ENCODE data around the gene CHST9. TPM values are rescaled to one million over a fixed set of nuclear protein-coding genes. Genes with fewer than 3 reads are reported as not detected.
A peak's percentile ranks its signal among the peaks of the same experiment; 100 is the strongest.

The CHST9 gene
- total RNA-seq, 4 donors from 2014 or later, result 0.21 to 0.98 (median 0.26) TPM

- Histone ChIP-seq H3K4me1 (peaks cover 0 to 10% (median 0%) of the 10 kb centered on the region in 4 donors), H3K36me3 (no peaks in the 10 kb centered on the region), H3K9me3 (no peaks in the 10 kb centered on the region), H3K27ac (no peak overlapping the region), H3K27me3 (peaks cover 0 to 28% of the 10 kb centered on the region in 2 donors), H3K4me3 (no peak overlapping the region)
- TF ChIP-seq POLR2A (IDR thresholded peaks at IDR 0.05) (no peak), EP300 (IDR thresholded peaks at IDR 0.05) (no peak), CTCF (IDR thresholded peaks at IDR 0.05) (no peak)
- 83 to 85% methylated on average over 4 of the region's 4 CpGs for WGBS, 2 donors
- no peak for DNase-seq (ENCODE audit: low spot score in 2 of 2)
Measured at GRCh38 chr18:27185897-27186296, 789 bp upstream of the CHST9 start.

GRCh38 chr18:27184115-27185024, 738 bp downstream of the CHST9 start:
- Histone ChIP-seq H3K4me3 (peak overlapping the region; percentile 18 to 52 (median 30)), H3K9me3 (no peaks in the 10 kb centered on the region), H3K27me3 (peaks cover 0 to 28% of the 10 kb centered on the region in 2 donors), H3K36me3 (no peaks in the 10 kb centered on the region), H3K27ac (no peak overlapping the region), H3K4me1 (peaks cover 0 to 10% (median 0%) of the 10 kb centered on the region in 4 donors)
- TF ChIP-seq EP300 (IDR thresholded peaks at IDR 0.05) (no peak), POLR2A (IDR thresholded peaks at IDR 0.05) (no peak), CTCF (IDR thresholded peaks at IDR 0.05) (no peak)
- no peak for DNase-seq (ENCODE audit: low spot score in 2 of 2)
- 4% methylated on average over 32 to 33 of the region's 33 CpGs for WGBS, 2 donors

GRCh38 chr18:27181726-27182125, 3.4 kb downstream of the CHST9 start:
- Histone ChIP-seq H3K9me3 (no peaks in the 10 kb centered on the region), H3K4me1 (peaks cover 0 to 10% (median 0%) of the 10 kb centered on the region in 4 donors), H3K27me3 (peaks cover 0 to 28% of the 10 kb centered on the region in 2 donors), H3K27ac (no peak overlapping the region), H3K4me3 (no peak overlapping the region), H3K36me3 (no peaks in the 10 kb centered on the region)
- DNase-seq (ENCODE audit: low spot score in 2 of 2), result no peak
- no peak for TF ChIP-seq EP300 (IDR thresholded peaks at IDR 0.05)
- no peak for TF ChIP-seq POLR2A (IDR thresholded peaks at IDR 0.05)
- TF ChIP-seq CTCF (IDR thresholded peaks at IDR 0.05), result no peak
- 60% methylated on average over 1 of the region's 1 CpG for WGBS, 2 donors

GRCh38 chr18:27178424-27178823, 6.7 kb downstream of the CHST9 start:
- Histone ChIP-seq H3K27me3 (peaks cover 0 to 5% of the 10 kb centered on the region in 2 donors), H3K36me3 (no peaks in the 10 kb centered on the region), H3K27ac (no peak overlapping the region), H3K9me3 (no peaks in the 10 kb centered on the region), H3K4me1 (no peaks in the 10 kb centered on the region), H3K4me3 (no peak overlapping the region)
- no peak for DNase-seq (ENCODE audit: low spot score in 2 of 2)
- TF ChIP-seq EP300 (IDR thresholded peaks at IDR 0.05) (no peak), CTCF (IDR thresholded peaks at IDR 0.05) (no peak), POLR2A (IDR thresholded peaks at IDR 0.05) (no peak)

- Histone ChIP-seq H3K27ac (no peak overlapping the region), H3K27me3 (no peaks in the 10 kb centered on the region), H3K9me3 (no peaks in the 10 kb centered on the region), H3K36me3 (no peaks in the 10 kb centered on the region), H3K4me3 (no peak overlapping the region), H3K4me1 (no peaks in the 10 kb centered on the region)
- TF ChIP-seq POLR2A (IDR thresholded peaks at IDR 0.05) (no peak), CTCF (IDR thresholded peaks at IDR 0.05) (no peak), EP300 (IDR thresholded peaks at IDR 0.05) (no peak)
- DNase-seq (ENCODE audit: low spot score in 2 of 2), result no peak
- 24 to 29% methylated on average over 1 of the region's 1 CpG for WGBS, 2 donors
Measured at GRCh38 chr18:27175914-27176313, 9.2 kb downstream of the CHST9 start.
